ENCODE data around the gene MYO9A. TPM values are rescaled to one million over a fixed set of nuclear protein-coding genes. Genes with fewer than 3 reads are reported as not detected.

MYO9A gene
- total RNA-seq, 1 experiment from 2014 or later: 41.6 TPM

- in situ Hi-C loops (cut with HindIII; ENCODE audit: low pct_unique_long_range_greater_than_20kb, low sequenced_read_pairs): no loop called here
- POLR2A ChIA-PET: interaction anchor here (0.7 kb wide), 1 partner anchor 769 kb away, joined by 4 read pairs; no protein-coding TSS in a partner anchor
Observed at GRCh38 chr15:72044956-72045355, 73.0 kb downstream of the MYO9A start.

GRCh38 chr15:72042865-72043264 lies 75.1 kb downstream of the MYO9A start:
- TF ChIP-seq, protein P1, sequence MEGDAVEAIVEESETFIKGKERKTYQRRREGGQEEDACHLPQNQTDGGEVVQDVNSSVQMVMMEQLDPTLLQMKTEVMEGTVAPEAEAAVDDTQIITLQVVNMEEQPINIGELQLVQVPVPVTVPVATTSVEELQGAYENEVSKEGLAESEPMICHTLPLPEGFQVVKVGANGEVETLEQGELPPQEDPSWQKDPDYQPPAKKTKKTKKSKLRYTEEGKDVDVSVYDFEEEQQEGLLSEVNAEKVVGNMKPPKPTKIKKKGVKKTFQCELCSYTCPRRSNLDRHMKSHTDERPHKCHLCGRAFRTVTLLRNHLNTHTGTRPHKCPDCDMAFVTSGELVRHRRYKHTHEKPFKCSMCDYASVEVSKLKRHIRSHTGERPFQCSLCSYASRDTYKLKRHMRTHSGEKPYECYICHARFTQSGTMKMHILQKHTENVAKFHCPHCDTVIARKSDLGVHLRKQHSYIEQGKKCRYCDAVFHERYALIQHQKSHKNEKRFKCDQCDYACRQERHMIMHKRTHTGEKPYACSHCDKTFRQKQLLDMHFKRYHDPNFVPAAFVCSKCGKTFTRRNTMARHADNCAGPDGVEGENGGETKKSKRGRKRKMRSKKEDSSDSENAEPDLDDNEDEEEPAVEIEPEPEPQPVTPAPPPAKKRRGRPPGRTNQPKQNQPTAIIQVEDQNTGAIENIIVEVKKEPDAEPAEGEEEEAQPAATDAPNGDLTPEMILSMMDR (IDR thresholded peaks at IDR 0.05): no peak
- TF ChIP-seq POLR2AphosphoS5 (IDR thresholded peaks at IDR 0.05; ENCODE audit: low read depth, low read length) (no peak), REST (IDR thresholded peaks at IDR 0.05; ENCODE audit: insufficient read depth in 1 of 2, low read depth in 2 of 2, low read length in 1 of 2) (no peak), SIN3A (IDR thresholded peaks at IDR 0.05; ENCODE audit: borderline replicate concordance, insufficient read depth, low read depth, low read length) (no peak), TCF7L2 (IDR thresholded peaks at IDR 0.05; ENCODE audit: low read depth, low read length) (no peak)
- Histone ChIP-seq H3K9me3 (ENCODE audit: control insufficient read depth, insufficient read depth, low read depth, low read length) (no peaks in the 10 kb centered on the region), H3K27me3 (ENCODE audit: control insufficient read depth, insufficient read depth, low read length) (no peaks in the 10 kb centered on the region), H3K36me3 (ENCODE audit: control insufficient read depth, insufficient read depth, low read length) (0 out of 2 replicates have a peak, but pooled peaks cover 3% of the 10 kb centered on the region), H3K4me1 (ENCODE audit: control insufficient read depth, insufficient read depth, low read length) (no peaks in the 10 kb centered on the region), H3K4me3 (ENCODE audit: low read depth in 2 of 2, low read length in 2 of 2) (no peak overlapping the region), H3K27ac (ENCODE audit: low read length) (no peak overlapping the region)
- ATAC-seq: no peak
- in situ Hi-C loops (cut with HindIII; ENCODE audit: low pct_unique_long_range_greater_than_20kb, low sequenced_read_pairs) (no loop called here), intact Hi-C loops (cut with micrococcal nuclease; ENCODE audit: unreplicated experiment) (no loop called here)
- DNase-seq (ENCODE audit: low read depth, low spot score): no peak
- BruUV-seq (replicated peaks): no TSS peak
- ChIA-PET CTCF (no interaction called here), POLR2A (interaction anchor here (0.6 kb wide), 1 partner anchor 77 kb away, joined by 4 read pairs; no protein-coding TSS in a partner anchor)

More at GRCh38 chr15:72044956-72045355, 73.0 kb downstream of the MYO9A start:
- no TSS peak for BruUV-seq (replicated peaks)
- CTCF ChIA-PET: no interaction called here
- ATAC-seq (no peak), DNase-seq (ENCODE audit: low read depth, low spot score) (no peak)
- Histone ChIP-seq H3K27ac (ENCODE audit: low read length) (no peak overlapping the region), H3K36me3 (ENCODE audit: control insufficient read depth, insufficient read depth, low read length) (0 out of 2 replicates have a peak, but pooled peaks cover 3% of the 10 kb centered on the region), H3K9me3 (ENCODE audit: control insufficient read depth, insufficient read depth, low read depth, low read length) (no peaks in the 10 kb centered on the region), H3K4me3 (ENCODE audit: low read depth in 2 of 2, low read length in 2 of 2) (no peak overlapping the region), H3K27me3 (ENCODE audit: control insufficient read depth, insufficient read depth, low read length) (no peaks in the 10 kb centered on the region), H3K4me1 (ENCODE audit: control insufficient read depth, insufficient read depth, low read length) (no peaks in the 10 kb centered on the region; the same call in 1 of the 2 replicates)
- TF ChIP-seq POLR2AphosphoS5 (IDR thresholded peaks at IDR 0.05; ENCODE audit: low read depth, low read length) (no peak), SIN3A (IDR thresholded peaks at IDR 0.05; ENCODE audit: borderline replicate concordance, insufficient read depth, low read depth, low read length) (no peak), TCF7L2 (IDR thresholded peaks at IDR 0.05; ENCODE audit: low read depth, low read length) (no peak), REST (IDR thresholded peaks at IDR 0.05; ENCODE audit: insufficient read depth in 1 of 2, low read depth in 2 of 2, low read length in 1 of 2) (no peak)
- TF ChIP-seq, protein P1 (IDR thresholded peaks at IDR 0.05): no peak
- intact Hi-C loops (cut with micrococcal nuclease; ENCODE audit: unreplicated experiment): no loop called here

All from Panc1 (cell line).